ENCODE data around the gene SLC49A4.

Gene SLC49A4

DNA sequence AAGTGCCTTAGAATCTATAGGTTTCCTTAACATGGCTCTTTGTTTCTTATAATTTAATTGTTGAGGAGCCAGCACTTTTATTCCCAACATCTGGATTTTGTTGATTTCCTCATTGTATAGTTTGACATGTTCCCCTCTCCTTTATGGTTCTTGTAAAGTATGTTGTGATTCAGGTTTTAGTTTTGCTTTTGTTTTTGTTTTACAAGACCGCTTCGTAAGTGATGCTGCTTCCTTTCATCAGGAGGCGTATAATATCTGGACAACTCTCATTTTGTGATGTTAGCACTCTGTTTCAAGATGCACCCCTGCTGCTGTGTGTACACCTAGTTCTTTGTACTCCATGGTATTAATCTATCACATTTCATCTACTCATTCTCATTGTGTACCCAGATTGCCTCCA is 48.7 kb downstream of the SLC49A4 start:
- DNase-seq (ENCODE audit: low read depth in 2 of 3, low spot score in 2 of 3): no peak

DNA sequence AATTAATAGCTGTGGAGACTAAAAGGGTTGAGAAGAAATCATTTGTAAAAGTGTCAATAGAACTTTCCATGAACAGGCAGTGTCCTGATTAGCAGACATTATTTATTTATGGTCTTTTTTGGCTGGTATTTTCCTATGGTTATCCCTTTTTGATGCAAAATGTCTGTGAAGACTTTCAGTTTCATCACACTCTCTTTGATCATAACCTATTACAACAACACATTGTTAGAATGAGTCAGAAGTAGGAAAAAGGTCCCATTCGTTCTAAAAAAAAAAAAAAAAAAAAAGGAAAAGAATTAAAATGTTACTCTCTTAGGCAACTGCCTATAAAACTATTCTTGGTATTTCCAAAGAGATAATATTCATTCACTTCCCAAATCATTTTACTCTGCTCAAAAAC is 62.1 kb downstream of the SLC49A4 start:
- DNase-seq (ENCODE audit: low read depth in 2 of 3, low spot score in 2 of 3): no peak

DNA sequence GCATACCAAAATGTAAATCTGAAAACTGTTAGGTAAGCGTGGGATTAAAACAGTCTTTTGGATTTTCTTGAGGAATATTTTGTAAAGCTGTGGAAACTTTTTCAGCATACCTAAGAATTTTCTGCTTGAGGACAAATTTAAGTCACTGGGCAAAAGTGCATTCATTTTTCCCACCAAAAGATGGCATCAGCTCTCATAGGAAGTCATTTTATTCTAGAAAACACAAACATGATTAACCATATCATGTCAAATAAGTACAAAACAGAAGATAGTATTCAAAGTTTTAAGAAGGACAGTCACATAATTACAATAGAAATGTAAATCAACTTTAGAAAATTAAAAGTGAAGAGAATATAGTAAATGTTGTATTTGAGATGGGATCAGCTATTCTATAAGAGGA is 63.5 kb downstream of the SLC49A4 start:
- no peak for DNase-seq (ENCODE audit: low read depth in 2 of 3, low spot score in 2 of 3)

DNA sequence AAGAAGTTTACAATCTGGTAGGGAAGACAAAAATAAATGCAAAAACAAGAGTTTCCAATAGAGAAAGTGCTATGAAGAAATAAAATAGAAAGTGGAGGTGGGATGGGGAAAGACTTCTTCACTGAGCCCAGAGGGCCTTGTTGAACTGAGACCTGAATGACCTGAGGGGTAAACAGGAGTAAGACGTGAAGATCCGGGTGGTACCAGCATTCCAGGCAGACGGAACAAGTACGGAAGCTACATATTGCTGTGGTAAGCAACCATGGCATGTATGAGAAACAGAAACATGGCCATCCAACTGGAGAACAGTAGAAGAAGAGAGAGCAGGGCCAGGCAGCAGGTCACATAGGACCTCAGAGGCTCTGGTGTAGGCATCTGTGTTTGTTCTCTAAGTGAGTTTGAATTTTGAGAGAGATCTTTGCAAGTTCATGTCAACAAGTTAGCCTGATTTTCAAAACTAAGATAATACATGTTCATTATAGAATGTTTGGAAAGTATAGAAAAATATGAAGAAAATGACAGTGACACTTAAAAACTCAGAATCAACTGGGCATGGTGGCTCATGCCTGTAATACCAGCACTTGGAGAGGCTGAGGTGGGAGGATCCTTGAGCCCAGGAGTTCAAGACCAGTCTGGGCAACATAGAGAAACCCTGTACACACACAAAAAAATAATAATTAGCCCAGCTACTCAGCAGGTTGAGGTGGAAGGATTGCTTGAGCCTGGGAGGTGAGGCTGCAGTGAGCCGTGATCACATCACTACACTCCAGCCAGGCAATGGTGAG is 64.3 kb downstream of the SLC49A4 start:
- DNase-seq (ENCODE audit: low read depth in 2 of 3, low spot score in 2 of 3): no peak

DNA sequence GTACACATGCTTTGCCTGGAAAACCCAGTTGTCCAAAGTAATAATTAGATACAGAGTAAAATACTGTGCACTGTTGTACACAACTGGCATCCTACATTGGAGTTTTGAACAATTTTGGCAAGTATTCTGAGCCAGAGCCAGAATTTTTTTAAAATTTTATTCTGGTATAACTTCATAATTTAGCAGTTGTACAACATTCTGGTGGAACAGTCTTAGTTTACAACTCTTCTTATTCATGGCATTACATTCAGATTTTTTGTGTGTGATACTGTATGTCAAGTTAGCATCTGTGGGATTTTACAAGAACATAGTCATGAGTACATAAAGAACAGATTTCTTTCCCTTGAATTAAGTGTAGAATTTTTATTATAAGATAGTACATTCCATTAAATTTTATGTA is 67.5 kb downstream of the SLC49A4 start:
- DNase-seq (ENCODE audit: low read depth in 2 of 3, low spot score in 2 of 3): no peak

DNA sequence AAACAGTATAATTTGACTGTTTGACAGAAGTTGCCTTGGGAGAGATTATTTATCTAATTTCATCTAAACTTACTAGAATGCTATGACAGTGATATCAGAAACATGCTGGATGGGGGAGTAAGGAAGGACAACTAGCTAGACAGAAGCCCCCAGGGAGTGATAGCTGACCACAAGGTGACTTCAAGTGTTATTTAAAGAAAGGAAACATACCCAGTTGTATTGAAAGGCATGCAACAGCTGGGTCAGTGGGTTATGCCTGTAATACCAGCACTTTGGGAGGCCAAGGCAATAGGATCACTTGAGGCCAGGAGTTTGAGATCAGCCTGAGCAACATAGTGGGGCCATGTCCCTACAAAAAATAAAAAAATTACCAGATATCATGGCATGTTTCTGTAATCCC is 69.6 kb downstream of the SLC49A4 start:
- DNase-seq (ENCODE audit: low read depth in 2 of 3, low spot score in 2 of 3): no peak

DNA sequence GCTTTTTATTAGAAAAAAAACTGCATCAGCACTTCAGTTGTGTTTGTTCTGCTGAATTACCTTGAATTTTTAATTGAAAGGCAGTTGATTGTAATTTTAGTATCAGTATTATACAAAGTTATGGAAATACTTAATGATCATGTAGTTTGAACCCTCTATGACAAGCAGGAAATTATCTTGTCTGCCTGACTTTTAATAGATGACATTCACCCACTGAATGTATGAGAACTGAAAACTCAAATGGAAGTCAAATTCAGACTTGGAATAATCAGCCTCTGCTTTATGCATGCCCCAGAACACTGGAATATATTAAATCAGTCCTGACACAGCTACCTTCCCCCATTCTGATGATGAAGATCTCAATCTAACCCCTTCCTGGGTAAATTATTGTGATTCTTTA is 73.5 kb downstream of the SLC49A4 start:
- DNase-seq (ENCODE audit: low read depth in 2 of 3, low spot score in 2 of 3): no peak

DNA sequence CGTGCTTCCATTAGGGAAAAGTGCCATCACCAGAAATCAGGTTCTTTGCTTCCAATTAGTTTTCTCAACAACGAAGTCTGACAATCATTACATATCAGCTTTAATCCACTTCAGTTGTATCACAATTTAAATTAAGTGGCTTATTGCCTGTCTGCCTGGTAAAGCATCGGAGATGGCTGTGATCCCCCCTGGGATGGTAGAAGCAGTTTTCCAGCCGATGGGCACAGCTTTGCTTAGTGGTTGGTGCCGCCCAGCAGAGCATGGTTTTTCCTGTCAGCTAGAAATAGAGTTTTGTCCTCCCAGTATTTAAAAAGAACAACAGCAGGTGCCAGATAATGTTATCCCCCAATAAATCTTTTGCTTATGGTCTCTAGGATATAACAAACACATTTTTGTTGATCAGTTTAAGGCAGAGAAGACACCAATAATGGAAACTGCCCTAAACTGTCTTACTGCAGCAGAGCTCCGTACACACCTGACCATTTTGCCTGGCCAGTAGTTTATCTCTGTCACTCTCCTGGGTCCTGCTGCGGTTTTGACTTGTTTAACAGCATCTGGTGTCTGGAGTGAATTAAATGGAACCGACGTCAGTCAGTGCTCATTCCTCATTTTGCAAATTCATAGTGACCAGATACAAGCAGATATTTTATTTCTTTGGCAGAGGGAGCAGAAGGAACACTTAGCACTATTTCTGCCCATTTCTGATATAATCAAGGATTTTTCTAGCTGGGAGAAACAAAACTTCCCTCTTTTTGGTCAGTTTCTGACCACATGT is 79.1 kb downstream of the SLC49A4 start:
- DNase-seq (ENCODE audit: low read depth in 2 of 3, low spot score in 2 of 3): no peak

DNA sequence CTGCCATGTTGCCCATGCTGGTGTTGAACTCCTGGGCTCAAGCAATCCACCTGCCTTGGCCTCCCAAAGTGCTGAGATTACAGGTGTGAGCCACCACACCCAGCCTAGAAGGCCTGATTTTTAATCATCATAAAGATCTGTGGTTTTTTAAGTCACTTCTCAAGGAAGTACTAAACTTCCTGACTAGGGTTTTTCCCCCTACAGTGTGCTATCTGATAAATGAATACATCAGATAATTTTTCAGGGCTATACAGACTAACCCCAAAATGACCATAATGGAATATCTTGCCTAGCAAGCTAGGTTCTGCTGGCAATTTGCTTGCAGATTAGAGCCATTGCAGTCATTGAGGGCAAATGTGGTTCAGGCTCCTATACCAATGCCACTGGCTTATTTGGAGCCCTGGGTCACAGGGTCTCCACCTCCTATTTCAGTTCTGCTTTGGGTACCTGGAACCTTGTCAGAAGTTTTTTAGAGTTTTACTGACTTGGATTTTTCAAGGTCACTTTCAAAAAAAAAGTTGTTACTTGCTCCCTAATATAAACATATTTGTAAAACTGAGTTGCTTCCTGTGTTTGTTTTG is 80.8 kb downstream of the SLC49A4 start:
- DNase-seq (ENCODE audit: low read depth in 2 of 3, low spot score in 2 of 3): no peak

DNA sequence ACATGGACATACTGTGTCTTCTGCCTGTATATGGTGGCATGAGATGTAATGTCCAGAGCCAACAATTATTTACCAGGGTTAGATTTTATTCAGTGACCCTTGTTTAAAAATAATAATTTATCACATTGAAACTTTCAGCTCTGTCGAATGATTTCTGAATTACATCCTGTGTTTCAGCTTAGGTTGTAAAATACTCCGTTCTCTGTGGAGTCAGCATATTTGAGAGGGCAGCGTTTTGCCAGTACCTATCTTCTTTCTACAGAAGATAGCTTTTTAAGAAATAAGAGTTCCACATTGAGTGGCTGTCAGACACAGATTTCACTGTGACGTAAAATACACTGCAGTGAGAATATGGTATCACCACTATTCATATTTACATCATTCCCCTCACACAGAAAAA is 85.3 kb downstream of the SLC49A4 start:
- DNase-seq (ENCODE audit: low read depth in 2 of 3, low spot score in 2 of 3): no peak

DNA sequence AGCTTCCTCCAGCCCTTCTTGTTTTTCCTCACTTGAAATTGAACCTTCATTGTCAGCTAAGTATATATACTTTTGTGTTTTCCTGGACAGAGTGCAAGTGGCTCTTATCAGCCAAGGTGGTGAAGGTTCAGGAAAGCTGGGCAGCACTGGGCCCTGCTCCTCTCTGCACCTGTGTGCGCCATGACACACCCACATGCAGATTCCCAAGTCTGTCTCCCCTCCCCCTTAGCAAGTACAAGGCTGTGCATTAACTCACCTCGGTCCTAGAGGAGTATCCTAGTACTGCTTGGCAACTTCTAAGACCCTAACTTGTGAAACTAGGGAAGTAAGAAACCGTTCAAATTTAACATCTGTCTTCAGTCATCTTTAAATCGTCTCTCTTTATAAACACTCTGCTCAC is 85.8 kb downstream of the SLC49A4 start:
- no peak for DNase-seq (ENCODE audit: low read depth in 2 of 3, low spot score in 2 of 3)

DNA sequence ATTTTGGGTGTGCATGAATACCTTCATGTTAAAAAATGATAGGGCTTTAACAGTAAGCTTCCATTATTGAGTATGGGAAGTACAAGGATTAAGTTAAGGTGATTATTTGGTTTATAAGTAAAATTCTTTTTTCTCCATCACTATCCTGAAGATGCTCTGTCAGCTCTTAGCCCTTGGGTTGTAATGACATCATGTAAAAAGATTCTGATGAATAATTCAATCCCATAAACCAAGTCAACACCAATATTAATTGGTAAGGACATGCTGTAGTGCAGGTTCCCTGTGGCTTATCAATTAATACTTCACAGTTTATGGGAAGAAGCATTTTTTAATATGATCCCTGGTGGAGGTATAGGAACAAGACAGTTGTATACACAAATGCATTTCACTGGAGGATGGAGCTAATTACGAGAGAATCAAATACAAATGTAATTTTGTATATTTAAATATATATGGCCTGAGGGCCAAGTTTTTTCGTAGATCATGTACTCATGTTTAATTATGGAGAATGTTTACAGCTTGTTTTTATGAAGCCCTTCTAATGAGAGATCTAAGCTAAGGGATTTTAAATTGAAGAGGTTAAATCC is 87.6 kb downstream of the SLC49A4 start:
- DNase-seq (ENCODE audit: low read depth in 2 of 3, low spot score in 2 of 3): no peak

DNA sequence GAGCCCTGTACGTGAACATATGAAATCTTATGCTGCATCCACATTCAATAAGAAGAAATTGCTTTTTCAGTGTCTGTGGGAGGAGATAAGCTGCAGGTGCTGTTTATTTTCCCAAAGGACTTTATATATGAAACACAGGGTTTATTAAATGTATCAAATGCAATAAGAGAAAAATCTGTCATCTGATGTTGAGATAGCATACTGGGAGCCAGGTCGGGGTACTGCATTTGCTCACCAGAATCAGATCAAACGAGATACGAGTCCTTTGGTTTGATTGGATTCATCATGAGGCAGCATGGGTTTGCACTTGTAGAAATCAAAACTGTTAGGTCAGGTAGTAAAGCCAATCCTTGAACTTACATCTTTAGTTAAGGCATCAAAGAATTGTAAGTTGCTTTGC is 91.4 kb downstream of the SLC49A4 start:
- no peak for DNase-seq (ENCODE audit: low read depth in 2 of 3, low spot score in 2 of 3)

DNA sequence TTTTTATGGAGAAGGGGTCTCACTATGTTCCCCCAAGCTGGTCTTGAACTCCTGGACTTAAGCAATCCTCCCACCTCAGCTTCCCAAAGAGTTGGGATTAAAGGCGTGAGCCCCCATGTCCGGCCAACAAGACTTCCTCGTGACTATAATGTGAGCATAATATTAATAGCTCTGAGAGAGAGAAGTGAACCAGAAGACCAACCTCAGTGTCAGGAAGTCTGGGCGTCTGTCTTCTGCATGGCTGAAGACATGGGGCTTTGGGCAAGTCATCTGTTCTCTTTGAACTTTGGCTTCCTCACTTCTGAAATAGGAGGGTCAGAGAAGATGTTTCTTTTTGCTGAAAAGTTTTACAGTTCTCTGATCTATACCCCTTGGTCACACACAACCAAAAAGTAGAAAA is 92.1 kb downstream of the SLC49A4 start:
- DNase-seq (ENCODE audit: low read depth in 2 of 3, low spot score in 2 of 3): no peak

DNA sequence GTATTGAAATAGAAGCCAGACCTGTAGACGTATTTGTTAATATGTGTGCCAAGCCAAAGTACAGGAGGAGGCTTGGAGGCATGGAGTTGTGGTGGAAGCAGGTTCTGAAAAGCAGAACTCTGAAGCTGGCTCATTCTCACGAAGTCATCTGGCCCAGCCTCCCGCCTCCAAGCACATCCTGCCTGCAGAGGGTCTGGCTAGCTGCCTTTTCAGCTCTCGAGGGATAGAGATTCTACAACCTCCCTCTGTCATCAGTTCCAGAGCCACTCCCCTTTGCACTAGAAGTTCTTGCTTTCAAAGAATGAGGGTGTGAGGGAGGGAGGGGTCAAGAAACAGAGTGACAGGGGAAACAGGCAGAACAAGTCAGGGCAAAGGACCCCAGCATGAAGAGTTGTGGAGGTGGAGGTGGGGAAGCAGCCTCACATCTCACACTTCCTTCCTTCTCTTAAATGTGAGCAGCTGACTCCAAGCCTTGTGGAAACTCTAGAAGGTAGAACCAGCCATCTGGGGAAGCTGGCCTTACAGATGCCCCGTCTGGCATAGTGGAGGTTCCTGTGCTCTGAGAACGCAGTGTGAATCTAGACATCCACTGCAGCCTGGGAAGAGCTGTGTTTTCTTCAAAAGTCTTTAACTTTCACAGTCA is 95.3 kb downstream of the SLC49A4 start:
- DNase-seq (ENCODE audit: low read depth in 2 of 3, low spot score in 2 of 3): no peak

DNA sequence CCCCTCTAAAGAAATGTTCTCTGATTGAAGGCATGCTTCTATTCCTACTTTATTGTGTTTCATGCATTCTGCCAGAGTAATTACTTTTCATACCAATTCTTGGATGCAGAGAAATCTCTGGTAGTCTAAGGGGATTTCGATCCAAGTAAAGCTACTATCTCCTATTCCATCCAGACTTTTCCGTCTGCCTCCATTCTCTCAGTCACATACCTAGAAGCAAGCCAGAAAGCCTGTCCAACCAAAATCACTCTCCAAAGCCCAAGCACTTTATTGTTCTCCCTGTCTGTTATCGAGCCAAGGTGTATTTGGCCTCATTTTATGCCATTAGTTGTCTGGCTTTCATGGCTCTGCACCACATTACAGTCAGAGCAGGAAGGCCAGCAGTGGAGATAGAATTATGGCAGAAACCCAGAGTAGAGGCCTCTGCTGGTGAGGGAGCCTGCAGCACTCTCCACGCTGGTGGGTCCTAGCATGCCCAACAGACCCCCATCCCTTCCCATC is 95.9 kb downstream of the SLC49A4 start:
- no peak for DNase-seq (ENCODE audit: low read depth in 2 of 3, low spot score in 2 of 3)

DNA sequence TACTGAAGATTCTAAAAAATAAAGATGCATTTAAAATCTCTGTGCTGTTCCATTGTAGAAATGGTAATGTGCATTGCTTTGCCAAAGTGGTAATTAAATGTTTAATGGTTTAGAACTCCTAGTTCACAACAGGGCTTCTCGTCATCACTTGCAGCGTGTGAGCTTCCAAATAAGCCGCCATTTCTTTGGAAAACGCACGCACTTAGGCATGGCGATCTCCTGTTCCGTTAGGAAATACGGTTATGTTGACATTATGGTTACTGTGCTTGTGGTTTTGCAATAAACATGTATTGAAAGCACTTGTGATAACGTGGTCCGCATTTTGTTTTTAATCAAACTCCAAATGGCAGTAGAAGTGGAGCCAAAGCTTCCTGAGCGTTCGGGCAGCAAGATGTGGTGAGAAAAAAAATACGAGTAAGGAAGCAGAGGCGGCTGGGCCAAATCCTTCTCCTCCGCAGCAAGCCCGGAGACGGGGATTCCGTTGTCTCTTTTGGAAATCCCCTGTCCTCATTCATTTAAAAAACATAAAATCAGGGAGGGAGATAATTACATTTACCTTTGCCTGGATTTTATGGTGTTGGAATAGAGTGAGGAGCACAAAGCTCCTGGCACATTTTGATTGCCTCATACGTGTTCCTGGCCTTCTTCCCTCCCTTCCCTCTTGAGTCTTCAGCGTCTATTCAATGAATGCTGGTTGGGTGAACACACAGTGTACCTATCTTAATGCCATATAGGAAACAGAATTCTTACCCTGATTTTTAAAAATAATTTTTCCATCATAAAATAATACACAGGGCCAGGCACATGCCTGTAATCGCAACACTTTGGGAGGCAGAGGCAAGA is 97.5 kb downstream of the SLC49A4 start:
- no peak for DNase-seq (ENCODE audit: low read depth in 2 of 3, low spot score in 2 of 3)

DNA sequence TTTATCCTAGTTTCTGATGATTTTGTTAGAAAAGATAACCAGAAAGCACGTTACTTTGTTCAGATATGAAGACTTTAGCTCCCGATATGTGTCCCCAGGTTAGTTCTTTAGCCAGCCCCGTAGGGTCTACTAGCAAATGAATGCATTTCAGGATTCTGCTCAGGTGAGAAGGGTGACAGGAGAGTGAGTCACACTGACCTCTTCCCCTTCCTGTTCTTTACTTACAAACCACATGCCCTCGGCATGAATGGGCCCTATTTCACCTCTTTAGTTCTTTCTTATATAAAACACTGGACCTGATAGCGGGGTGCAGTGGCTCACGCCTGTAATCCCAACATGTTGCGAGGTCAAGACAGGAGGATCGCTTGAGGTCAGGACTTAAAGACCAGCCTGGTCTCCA is 98.4 kb downstream of the SLC49A4 start:
- no peak for DNase-seq (ENCODE audit: low read depth in 2 of 3, low spot score in 2 of 3)

DNA sequence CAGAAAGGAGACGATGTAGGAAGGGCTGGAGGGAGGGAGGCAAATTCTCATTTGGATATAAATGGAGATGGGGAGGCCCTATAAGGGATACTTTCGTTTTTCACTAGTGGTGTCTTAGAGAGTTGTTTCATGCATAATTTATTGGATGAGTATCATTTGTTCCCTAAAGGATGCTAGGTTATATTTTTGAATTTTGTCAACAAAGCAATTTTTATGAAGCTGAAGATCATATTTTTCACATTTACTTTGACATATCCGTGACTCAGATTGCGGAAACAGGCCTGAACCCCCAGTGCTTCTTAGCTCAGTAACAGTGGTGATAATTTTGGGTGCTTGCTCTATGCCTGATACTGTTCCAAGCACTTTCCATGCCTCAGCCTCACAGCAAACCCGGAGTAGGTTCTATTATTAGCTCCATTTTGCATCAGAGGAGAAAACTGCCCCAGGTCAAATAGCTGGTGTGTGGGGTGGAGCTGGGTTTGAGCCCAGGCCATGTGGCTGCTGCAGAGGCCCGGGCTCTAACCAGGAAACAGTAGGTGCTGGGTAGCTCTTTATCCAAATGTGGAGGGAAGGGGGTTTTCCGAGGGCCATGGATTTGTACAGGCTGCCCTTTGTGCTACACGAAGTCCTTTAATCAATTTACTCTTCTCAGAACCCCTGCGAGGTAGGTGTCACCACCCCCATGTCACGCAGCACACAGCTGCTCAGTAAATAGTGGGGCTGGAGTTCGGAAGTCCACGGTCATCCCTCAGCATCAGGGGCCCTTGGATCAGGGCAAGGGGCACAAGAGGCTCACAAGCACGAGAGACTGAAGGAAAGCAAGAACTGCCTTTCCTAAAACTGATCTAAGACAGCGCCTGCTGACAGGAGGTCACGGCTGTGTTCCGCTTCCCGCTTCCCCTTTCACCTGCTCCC is 99.1 kb downstream of the SLC49A4 start:
- DNase-seq (ENCODE audit: low read depth in 2 of 3, low spot score in 2 of 3): no peak
